NCI-H2196 treated with DMSO at 0.1 percent for 48 hours (cell line): Measurements from ENCODE around the gene TGFBR2.

Experiments
- DNase-seq: peaks from one replicate; lab custom pipeline; 2025; ENCODE audit not compliant: unreplicated experiment; lab: John Stamatoyannopoulos, UW

The TGFBR2 gene

GRCh38 chr3:30600572-30600971, 5.8 kb upstream of the TGFBR2 start:
- DNase-seq: no peak

GRCh38 chr3:30602946-30603345, 3.5 kb upstream of the TGFBR2 start:
- DNase-seq: no peak

DNA sequence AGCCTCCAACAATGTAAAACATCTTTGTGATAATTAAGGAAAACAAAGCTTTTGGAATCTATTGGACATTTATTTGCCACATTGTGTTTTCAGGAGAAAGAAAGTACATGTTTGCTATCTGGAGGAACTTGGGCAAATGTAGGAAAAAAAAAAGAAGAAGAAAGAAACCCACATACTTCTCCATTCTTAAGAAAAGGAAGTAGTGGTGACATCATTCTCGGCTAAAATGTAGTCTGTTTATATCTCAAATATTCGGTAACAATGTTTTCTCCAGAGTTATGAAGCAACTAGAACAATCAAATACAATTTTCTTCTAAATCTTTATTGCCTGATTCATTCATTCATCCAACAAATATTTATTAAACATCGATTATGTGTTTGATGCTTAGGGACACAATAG, 2.3 kb upstream of the TGFBR2 start:
- no peak for DNase-seq

- no peak for DNase-seq
These were observed 1.8 kb upstream of the TGFBR2 start for GRCh38 chr3:30604558-30604957.

GRCh38 chr3:30605005-30605404, 1.4 kb upstream of the TGFBR2 start:
- DNase-seq: no peak

DNA sequence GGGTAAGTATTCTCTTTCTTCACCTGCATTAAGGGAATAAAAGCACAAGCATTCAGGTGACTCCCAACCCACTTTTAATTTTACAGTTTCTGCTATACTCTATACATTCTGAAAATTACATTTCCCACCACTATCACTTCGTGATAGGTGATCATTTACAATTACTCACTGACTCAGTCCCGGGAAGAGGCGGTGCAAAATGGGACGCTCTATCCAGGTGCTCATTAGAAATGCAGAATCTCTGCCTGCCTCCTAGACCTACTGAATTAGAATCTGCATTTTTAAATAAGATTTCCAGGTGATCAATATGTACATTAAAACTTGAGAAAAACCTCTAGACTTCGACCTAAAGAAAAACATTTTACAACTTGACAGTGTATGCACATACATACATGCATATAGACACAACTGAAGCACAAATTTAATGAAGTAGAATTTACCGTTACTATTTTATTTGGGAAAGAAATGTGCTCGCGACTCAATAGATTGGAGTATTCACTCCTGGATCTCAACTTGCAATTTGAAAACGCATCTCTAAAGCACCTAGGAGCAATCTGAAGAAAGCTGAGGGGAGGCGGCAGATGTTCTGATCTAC, 598 bp upstream of the TGFBR2 start:
- no peak for DNase-seq

DNA sequence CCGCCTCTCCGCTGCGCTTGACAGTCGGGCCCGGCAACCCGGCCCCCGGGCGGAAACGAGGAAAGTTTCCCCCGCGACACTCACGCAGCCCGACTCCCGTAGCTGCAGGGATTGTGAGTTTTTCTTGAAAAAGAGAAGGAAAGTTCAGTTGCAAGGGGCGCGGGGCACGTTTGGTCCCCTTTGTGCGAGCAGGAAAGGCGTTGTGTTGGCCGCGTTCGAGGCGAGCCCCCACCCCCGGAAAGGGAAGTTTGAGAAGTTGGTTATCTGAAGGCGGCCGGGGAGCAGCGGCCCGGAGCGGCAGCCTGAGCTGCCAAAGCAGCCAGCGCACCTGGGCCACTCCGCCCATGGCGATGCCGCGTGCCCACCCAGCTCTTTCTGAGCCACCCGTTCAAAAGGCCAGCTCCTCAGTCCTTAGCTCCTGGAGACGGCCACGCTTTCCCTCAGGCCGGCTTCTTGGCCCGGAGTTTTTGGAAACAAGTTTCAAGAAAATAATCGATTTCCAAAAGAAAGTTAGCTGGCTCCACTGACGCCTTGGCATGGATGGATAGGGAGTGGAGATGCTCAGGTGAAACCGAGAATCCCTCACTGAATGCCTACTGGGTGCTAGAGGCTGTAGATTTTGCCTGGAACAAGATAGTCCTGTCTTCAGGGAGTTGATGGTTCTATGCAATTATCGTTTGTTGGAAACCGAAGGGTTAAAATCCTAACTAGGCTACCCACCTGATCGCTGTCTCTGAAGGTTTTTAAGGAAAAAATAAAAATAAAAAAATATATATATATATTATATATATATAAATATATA, 832 bp downstream of the TGFBR2 start:
- DNase-seq: no peak

GRCh38 chr3:30608598-30608947, 2.2 kb downstream of the TGFBR2 start:
- DNase-seq: no peak

DNA sequence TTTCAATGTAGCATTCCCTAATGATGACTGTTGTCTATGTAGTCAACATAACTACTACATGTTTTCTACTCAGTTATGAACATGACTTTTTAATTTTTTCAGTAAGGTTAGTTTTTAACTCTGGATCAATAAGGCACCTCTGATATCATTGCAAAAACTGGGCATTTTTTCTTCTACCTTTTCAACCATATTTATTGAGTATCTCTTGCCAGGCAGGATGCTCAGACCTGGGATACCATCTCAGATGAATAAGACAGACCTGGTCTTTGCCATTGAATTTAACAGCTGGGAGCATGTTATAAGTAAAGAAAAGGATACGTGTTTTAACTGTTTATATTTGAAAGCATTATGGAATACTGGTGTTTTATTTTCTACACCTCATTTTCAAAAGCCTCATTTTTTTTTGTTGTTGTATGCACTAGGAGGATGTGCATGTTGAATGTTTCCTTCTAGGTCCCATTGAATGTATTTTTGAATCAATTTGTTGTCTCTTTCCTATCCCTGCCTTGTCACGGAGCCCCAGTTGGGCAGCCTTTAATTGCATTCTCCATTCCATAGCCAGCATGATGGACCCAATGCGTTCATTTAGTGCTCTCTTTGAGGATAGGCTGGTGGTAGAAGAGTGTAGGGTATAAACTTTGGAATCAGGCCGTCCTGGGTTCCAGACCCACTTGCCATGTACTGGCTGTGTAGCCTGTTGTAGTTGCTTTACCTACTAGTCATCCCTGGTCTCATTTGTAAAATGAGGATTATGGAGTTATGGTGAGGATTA, 3.7 kb downstream of the TGFBR2 start:
- no peak for DNase-seq

DNA sequence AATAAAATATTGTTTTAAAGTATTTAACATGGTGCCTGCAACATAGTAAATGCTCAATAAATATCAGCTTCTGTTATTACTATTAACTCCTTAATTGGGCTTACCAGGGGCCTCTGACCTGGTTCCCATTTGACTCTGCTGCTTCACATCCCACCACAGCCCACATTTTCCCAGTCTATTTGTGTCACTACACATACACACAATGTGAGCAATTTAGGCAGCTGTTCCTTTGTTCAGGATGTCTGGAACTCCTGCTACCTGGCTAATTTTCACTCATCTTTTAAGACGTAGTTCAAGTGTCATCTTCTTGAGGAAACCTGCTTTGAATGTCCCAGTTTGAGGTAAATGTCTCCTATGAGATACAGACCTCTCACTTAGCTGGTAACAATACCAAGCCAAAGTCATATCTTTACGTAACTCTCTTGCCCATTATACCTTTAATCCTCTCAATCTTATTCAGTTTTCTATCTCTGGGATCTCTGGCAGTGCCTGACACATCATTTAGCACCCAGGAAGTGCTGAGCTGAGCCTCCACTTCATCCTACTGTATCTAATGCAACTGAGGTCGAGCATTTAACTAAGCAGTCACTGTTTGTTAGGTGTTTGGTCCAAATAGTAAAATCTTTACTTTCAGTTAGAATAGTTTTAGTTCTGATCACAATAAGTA, 4.4 kb downstream of the TGFBR2 start:
- DNase-seq: no peak

DNA sequence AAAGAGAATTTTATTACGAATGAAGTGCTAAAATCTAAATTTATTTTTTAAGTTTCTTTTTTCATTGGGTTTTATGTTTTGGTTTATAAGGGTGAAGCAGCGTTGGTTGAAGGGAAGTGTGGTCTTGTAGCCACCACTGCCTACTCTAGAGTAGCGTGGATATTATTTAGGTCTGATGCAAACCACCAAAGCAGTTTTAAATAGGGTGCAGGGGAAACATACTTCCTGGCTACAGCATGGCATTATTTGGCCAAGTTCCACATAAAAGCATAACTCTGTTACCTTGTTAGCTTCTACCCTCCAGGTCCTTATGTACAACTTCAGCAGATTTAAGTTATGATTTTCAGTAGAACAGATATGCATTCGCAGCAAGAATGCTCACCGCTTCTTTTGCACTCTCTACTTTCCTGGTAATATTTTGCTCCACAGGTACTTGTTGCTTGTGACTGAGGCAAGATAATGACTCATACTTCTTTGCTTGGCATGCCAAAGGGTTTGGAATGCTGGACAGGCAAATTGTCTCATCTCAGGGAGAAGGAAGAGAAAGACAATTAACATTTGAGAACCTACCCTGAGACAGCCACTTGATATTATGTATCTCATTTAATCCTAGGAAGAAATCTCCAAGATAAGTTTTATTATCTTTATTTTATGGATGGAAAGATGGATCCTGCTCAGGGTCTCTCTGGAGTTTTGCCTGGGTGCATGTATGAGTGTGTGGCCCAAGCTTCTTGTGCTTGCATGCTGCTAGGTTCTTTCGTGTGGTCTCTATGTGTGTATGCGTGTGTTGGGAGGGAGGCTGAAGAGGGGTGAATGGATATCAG, 5.4 kb downstream of the TGFBR2 start:
- no peak for DNase-seq

DNA sequence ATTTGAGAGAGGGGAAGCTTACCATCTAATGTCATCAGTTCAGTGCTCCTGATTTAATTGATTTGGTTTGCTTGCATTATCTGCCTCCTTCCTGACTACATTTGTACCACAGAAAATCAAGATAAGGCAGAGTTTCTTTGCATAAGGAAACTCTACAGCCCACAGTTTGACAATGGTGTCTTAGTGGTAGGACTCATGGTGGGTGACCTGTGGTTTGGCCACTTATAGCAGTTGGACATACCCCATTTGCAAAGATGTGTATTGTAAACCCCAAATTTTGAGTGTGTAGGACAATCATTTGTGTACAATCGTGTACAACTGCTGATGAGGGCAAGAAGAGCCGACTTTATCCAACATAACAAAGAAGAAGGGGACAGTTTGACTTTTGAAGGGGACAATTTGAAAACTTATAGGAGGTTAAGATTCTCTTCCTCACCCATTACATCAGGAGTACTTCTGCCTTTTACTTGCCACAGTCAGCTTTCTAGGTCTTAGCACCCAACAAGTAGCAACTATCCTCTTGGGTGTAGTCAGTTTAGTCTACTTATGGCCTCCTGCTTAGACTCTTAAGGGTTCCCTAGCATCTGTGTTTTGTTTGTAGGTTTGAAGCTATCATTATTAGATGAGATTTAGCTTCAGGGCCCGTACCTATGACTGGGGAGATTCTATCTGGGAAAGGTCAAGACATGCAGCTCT, 6.2 kb downstream of the TGFBR2 start:
- no peak for DNase-seq

DNA sequence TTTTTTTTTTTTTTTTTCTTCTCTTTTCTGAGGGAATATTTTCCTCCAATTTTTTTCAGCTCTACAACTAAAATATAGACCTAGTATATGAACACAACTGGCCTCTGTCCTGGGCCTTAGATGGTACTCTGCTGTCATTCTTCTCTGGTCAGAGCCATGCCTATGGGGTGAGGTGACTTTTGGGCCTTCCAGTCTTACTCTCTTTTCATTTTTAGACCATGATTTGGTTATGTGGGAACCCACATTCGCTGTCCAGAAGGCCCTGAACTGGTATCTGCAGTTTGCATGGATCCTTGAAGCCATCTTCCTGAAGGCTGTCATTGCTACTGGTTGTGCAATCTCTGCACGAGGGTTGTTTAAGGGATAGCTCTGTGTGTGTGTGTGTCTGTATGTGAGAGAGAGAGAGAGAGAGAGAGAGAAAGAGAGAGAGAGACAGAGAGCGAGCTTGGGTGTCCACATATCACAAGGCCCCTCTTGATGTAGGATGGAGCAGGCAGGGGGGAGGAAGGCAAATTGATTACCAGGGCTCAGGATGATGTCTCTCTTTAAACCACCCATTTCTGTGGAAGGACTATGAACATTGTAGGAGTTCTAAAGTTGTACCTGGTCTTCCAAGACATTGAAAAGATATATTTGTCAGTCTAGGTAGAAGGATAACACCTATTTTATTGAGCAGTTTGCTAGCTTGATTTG, 6.9 kb downstream of the TGFBR2 start:
- DNase-seq: no peak

GRCh38 chr3:30614373-30614772, 8.0 kb downstream of the TGFBR2 start:
- DNase-seq: no peak

DNA sequence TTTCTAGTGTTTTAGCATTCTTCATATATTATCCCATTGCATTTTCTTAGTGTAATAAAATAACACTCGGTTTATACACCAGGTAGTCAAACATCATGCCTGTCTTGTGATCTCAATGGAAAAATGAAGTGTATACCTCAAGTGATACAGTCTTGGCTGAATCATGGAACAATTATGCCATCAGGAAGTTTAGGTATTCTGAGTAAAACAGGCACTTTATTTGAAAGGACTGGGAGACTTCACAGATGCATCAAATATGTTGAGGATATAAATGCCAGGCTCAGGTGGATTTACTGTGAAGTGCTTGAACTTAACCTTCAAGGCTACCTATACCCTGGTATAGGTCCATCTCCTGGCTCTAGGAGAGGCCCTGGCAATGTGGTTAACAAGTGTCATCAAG, 8.5 kb downstream of the TGFBR2 start:
- no peak for DNase-seq

DNA sequence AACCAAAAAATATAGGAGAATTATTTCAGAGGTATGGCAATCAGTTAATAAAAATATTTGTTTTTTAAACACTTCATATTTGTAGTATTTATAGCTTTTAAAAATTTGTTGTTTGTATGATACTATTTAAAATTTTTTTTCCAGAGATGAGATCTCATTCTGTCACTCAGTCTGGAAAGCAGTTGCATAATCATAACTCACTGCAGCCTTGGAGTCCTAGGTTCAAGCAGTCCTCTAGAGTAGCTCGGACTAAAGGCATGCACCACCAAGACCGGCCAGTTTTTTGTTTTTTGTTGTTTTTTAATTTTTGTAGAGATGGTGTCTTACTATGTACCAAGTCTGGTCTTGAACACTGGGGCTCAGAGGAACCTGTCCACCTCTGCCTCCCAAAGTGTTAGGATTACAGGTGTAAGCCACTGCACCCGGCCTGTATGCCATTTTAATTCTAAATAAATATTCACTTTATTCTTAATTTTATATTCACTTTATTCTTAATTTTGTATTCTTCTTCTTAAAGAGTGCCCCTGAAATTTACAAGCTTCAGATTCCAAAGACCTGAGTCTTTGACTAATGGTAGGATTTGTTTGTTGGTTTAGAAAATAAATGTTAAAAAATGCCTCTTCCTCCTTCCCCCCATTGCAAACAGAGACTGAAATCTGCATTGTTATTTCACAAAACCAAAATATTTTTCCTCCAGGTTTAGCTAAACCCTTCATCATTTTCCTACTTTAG, 9.4 kb downstream of the TGFBR2 start:
- DNase-seq: no peak

- no peak for DNase-seq
These were observed 10.1 kb downstream of the TGFBR2 start for GRCh38 chr3:30616347-30617027.

GRCh38 chr3:30617069-30617468, 10.7 kb downstream of the TGFBR2 start:
- DNase-seq: no peak
